ENCODE measurements around the gene HOXD9.

HOXD9 gene

GRCh38 chr2:176162911-176163671, 40.6 kb downstream of the HOXD9 start:
- TF ChIP-seq ZNF274 (IDR thresholded peaks at IDR 0.05; ENCODE audit: low read depth, low read length) = no peak
- H3K4me3 ChIP-seq (ENCODE audit: low read length) = no peak overlapping the region

GRCh38 chr2:176163672-176164056, 41.1 kb downstream of the HOXD9 start:
- H3K4me3 ChIP-seq (ENCODE audit: low read length) = no peak overlapping the region
- TF ChIP-seq ZNF274 (IDR thresholded peaks at IDR 0.05; ENCODE audit: low read depth, low read length) = no peak

DNA sequence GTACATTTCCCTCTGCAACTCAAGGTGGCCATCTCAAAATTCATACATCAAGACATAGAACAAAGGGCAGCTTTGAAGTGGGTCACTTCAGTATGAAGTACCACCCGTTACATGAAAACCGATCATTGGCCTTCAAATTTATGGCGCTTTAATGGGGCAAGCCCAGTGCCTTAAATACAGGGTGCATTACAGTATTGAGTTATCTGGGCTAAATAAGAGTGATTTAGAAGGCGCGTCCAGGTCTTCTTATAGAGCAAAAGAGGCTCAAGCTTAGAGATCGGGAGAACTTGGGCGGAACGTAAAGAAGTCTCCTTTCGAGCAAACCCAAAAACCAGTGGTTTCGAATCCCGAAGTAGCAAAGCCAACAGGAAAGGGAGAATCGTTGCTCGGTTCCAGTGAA, 41.7 kb downstream of the HOXD9 start:
- no peak overlapping the region for H3K4me3 ChIP-seq (ENCODE audit: low read length)
- no peak for TF ChIP-seq ZNF274 (IDR thresholded peaks at IDR 0.05; ENCODE audit: low read depth, low read length)

DNA sequence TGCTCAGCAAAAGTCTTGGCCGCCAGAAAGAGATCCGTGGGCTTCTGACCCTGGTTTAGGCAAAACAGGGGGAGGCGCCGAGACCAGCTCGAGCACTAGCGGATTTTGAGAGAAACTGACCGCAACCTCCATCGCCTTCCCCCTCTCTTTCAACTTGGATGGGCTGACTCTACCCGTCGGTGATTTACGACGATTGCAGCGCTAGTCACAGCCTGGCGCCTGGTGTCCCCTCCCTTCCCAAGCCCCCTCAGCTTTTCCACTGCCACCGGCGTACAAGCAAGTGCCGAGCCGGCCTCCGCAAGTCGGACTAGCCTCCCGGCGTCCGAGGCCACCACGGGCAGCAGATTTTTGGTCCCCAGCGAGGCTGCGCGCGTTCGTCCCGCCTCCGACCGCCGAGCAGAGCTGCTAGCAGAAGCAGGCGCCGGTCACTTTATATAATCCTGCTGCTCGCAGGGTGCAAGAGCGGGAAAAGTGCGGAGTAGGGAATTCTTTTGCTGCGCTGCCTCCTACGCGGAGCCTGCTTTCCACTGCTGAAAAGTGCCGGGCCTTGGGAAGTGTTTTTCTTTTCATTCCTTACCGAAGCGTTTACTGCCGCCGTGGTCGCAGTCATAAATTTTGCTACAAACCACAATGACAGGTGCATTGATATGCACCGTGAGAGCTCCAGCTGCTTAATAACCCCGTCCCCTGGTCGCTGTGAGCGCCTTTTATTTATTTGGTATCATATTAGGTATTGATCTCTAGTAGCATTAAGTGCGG, 42.3 kb downstream of the HOXD9 start:
- H3K4me3 ChIP-seq (ENCODE audit: low read length) = no peak overlapping the region
- no peak for TF ChIP-seq ZNF274 (IDR thresholded peaks at IDR 0.05; ENCODE audit: low read depth, low read length)

DNA sequence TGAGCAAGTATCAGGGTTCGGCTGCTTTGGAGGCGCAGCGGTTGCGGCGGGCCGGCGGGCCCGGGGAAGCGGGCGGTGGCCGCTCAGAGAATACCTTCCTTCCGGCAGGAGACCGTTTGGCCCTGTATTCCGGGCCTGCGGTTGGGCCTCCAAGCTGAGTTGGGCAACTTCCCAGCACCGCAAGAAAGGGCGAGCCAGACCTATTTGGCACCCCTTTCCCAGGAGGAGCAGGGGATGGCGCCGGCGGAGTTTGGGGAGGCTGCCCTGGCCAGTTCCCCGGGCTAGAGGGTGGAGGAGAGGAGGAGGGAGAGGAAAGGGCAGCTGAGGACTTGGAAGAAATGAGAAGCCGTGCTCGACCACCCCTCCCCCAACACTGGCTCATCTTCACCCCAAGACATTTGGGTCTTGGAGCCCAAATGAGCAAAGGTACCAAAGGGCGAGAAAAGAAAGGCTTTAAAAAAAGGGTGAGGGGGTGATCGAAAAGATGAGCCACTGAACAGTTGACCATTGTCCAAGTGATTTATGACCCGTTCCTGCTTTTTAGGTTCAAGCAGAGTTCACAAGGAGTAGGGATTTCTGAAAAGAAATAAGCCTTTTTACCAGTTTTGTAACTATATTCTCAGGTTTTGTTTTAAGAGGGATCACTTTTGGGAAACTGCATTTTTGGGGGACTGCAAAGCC, 43.0 kb downstream of the HOXD9 start:
- no peak for TF ChIP-seq ZNF274 (IDR thresholded peaks at IDR 0.05; ENCODE audit: low read depth, low read length)
- no peak overlapping the region for H3K4me3 ChIP-seq (ENCODE audit: low read length)

- TF ChIP-seq ZNF274 (IDR thresholded peaks at IDR 0.05; ENCODE audit: low read depth, low read length) = no peak
Observed at GRCh38 chr2:176166272-176166671, 43.8 kb downstream of the HOXD9 start.

GRCh38 chr2:176167398-176167797, 44.9 kb downstream of the HOXD9 start:
- TF ChIP-seq ZNF274 (IDR thresholded peaks at IDR 0.05; ENCODE audit: low read depth, low read length) = no peak
- no peak overlapping the region for H3K4me3 ChIP-seq (ENCODE audit: low read length)

More at GRCh38 chr2:176166272-176166671, 43.8 kb downstream of the HOXD9 start:
- H3K4me3 ChIP-seq (ENCODE audit: low read length) = no peak overlapping the region

DNA sequence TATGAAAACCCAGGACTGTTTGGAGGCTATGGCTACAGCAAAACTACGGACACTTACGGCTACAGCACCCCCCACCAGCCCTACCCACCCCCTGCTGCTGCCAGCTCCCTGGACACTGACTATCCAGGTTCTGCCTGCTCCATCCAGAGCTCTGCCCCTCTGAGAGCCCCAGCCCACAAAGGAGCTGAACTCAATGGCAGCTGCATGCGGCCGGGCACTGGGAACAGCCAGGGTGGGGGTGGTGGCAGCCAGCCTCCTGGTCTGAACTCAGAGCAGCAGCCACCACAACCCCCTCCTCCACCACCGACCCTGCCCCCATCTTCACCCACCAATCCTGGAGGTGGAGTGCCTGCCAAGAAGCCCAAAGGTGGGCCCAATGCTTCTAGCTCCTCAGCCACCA, 46.7 kb downstream of the HOXD9 start:
- no peak overlapping the region for H3K4me3 ChIP-seq (ENCODE audit: low read length)
- TF ChIP-seq ZNF274 (IDR thresholded peaks at IDR 0.05; ENCODE audit: low read depth, low read length) = no peak

- H3K4me3 ChIP-seq (ENCODE audit: low read length) = no peak overlapping the region
- TF ChIP-seq ZNF274 (IDR thresholded peaks at IDR 0.05; ENCODE audit: low read depth, low read length) = no peak
Observed at GRCh38 chr2:176169711-176170110, 47.2 kb downstream of the HOXD9 start.

DNA sequence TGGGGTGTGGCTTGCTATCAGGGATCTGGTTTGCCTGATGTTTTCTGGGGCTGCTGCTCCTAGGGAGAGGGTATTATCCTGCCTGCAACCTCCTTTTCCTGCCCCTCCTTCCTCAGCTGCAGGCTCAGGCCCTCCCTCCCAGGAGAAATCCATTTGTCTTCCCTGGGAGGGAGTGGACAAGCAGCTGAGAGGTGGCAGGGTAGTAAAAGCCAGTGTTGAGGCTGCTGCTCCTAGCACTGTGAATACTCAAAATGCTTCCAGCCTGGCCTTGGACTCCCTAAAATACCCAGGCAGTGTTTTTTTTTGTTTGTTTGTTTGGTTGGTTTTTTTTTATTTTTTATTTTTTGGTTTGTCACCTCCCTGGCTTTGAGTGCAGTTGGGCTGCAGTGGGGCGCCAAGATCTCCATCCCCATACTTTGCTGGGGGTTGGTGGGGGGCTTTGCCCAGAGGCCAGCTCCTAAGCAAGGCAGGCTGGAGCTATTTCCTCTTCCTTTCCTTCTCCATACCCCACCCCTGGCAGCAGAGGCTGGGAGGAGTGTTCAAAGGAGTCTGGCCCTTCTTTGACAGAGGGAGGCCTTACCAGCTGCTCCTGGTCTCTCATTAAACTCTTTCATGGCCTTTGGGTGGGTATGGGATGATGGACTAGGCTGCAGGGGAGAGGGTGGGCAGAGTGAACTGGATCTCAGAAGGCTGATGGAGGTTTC, 48.2 kb downstream of the HOXD9 start:
- H3K4me3 ChIP-seq (ENCODE audit: low read length) = no peak overlapping the region
- no peak for TF ChIP-seq ZNF274 (IDR thresholded peaks at IDR 0.05; ENCODE audit: low read depth, low read length)

- TF ChIP-seq ZNF274 (IDR thresholded peaks at IDR 0.05; ENCODE audit: low read depth, low read length) = no peak
- H3K4me3 ChIP-seq (ENCODE audit: low read length) = no peak overlapping the region
Observed at GRCh38 chr2:176171351-176172006, 49.0 kb downstream of the HOXD9 start.

- no peak for TF ChIP-seq ZNF274 (IDR thresholded peaks at IDR 0.05; ENCODE audit: low read depth, low read length)
- no peak overlapping the region for H3K4me3 ChIP-seq (ENCODE audit: low read length)
Observed at GRCh38 chr2:176172007-176172894, 49.7 kb downstream of the HOXD9 start.

All from GM08714 (cell line).